ENCODE results near the gene MRPL53. TPM values are rescaled to one million over a fixed set of nuclear protein-coding genes. Genes with fewer than 3 reads are reported as not detected.

MRPL53 gene
- total and polyA plus RNA-seq, 2 of the 13 experiments (the other 11 are each of a cell fraction or from before 2014, with no cell fraction given), result 34.3 to 51.9 TPM

DNA sequence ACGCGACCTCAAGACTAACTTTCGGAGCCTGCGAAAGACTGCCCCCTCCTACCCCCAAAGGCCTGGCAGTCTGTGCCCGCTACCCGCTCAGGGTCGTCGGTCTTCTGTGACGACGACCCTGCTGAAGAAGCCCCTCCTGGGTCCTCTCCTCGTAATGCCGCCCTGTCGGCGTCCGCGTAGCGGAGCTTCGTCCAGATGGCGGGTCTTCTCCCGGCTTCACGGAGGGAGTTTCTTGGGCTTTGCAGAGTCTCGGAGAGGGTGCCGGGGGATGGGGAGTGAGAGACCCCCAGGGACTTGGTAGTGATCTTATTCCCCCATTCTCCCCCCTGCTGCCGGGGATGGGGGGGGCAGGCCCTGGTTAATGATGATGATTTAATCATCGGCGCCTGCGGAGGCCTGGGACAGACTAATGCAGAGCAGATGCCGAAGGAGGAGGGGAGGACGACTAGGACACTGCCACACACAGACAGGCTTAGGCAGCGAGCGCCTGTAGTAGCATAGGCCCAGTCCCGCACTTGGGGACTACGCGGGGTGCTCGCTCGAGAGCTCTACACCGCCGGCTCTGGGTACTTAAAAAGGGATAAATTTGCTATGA lies 35.5 kb upstream of the MRPL53 start (continued):
- TF ChIP-seq FOXC1 (CRISPR knock-in tag; IDR thresholded peaks at IDR 0.05; ENCODE audit: borderline replicate concordance), result 0 out of 2 replicates have a peak, but pooled peaks have one; percentile 4
- TF ChIP-seq, protein P1, sequence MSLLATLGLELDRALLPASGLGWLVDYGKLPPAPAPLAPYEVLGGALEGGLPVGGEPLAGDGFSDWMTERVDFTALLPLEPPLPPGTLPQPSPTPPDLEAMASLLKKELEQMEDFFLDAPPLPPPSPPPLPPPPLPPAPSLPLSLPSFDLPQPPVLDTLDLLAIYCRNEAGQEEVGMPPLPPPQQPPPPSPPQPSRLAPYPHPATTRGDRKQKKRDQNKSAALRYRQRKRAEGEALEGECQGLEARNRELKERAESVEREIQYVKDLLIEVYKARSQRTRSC (CRISPR knock-in tag; IDR thresholded peaks at IDR 0.05; ENCODE audit: low read depth), result no peak
- TF ChIP-seq, protein P2, sequence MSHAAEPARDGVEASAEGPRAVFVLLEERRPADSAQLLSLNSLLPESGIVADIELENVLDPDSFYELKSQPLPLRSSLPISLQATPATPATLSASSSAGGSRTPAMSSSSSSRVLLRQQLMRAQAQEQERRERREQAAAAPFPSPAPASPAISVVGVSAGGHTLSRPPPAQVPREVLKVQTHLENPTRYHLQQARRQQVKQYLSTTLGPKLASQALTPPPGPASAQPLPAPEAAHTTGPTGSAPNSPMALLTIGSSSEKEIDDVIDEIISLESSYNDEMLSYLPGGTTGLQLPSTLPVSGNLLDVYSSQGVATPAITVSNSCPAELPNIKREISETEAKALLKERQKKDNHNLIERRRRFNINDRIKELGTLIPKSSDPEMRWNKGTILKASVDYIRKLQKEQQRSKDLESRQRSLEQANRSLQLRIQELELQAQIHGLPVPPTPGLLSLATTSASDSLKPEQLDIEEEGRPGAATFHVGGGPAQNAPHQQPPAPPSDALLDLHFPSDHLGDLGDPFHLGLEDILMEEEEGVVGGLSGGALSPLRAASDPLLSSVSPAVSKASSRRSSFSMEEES (CRISPR knock-in tag; IDR thresholded peaks at IDR 0.05), result no peak
- no peak for TF ChIP-seq ZNF780A (CRISPR knock-in tag; IDR thresholded peaks at IDR 0.05)
- no peak for TF ChIP-seq CHCHD3 (CRISPR knock-in tag; IDR thresholded peaks at IDR 0.05)
- TF ChIP-seq ARID2 (CRISPR knock-in tag; IDR thresholded peaks at IDR 0.05; ENCODE audit: borderline replicate concordance), result no peak
- TF ChIP-seq ZNF224 (CRISPR knock-in tag; IDR thresholded peaks at IDR 0.05), result no peak
- no peak for TF ChIP-seq ZFP1 (CRISPR knock-in tag; IDR thresholded peaks at IDR 0.05)
- TF ChIP-seq CREB3 (CRISPR knock-in tag; IDR thresholded peaks at IDR 0.05), result no peak
- TF ChIP-seq, protein P3, sequence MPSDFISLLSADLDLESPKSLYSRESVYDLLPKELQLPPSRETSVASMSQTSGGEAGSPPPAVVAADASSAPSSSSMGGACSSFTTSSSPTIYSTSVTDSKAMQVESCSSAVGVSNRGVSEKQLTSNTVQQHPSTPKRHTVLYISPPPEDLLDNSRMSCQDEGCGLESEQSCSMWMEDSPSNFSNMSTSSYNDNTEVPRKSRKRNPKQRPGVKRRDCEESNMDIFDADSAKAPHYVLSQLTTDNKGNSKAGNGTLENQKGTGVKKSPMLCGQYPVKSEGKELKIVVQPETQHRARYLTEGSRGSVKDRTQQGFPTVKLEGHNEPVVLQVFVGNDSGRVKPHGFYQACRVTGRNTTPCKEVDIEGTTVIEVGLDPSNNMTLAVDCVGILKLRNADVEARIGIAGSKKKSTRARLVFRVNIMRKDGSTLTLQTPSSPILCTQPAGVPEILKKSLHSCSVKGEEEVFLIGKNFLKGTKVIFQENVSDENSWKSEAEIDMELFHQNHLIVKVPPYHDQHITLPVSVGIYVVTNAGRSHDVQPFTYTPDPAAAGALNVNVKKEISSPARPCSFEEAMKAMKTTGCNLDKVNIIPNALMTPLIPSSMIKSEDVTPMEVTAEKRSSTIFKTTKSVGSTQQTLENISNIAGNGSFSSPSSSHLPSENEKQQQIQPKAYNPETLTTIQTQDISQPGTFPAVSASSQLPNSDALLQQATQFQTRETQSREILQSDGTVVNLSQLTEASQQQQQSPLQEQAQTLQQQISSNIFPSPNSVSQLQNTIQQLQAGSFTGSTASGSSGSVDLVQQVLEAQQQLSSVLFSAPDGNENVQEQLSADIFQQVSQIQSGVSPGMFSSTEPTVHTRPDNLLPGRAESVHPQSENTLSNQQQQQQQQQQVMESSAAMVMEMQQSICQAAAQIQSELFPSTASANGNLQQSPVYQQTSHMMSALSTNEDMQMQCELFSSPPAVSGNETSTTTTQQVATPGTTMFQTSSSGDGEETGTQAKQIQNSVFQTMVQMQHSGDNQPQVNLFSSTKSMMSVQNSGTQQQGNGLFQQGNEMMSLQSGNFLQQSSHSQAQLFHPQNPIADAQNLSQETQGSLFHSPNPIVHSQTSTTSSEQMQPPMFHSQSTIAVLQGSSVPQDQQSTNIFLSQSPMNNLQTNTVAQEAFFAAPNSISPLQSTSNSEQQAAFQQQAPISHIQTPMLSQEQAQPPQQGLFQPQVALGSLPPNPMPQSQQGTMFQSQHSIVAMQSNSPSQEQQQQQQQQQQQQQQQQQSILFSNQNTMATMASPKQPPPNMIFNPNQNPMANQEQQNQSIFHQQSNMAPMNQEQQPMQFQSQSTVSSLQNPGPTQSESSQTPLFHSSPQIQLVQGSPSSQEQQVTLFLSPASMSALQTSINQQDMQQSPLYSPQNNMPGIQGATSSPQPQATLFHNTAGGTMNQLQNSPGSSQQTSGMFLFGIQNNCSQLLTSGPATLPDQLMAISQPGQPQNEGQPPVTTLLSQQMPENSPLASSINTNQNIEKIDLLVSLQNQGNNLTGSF (CRISPR knock-in tag; IDR thresholded peaks at IDR 0.05), result no peak
- 0 out of 2 replicates have a peak, but pooled peaks have one; percentile 7 for TF ChIP-seq TARDBP (CRISPR knock-in tag; IDR thresholded peaks at IDR 0.05)
- peak; percentile 59; the same call in 1 of the 2 replicates for TF ChIP-seq SRY (CRISPR knock-in tag; IDR thresholded peaks at IDR 0.05)
- no peak for TF ChIP-seq ZFP36 (IDR thresholded peaks at IDR 0.05; ENCODE audit: borderline replicate concordance, low read depth, low read length, partially characterized antibody)
- TF ChIP-seq NFATC3 (CRISPR knock-in tag; IDR thresholded peaks at IDR 0.05), result no peak
- TF ChIP-seq ZNF615 (CRISPR knock-in tag; IDR thresholded peaks at IDR 0.05; ENCODE audit: borderline replicate concordance), result no peak
- 0 out of 2 replicates have a peak, but pooled peaks have one; percentile 54 for TF ChIP-seq HES4 (CRISPR knock-in tag; IDR thresholded peaks at IDR 0.05; ENCODE audit: borderline replicate concordance)
- TF ChIP-seq TGIF2 (CRISPR knock-in tag; IDR thresholded peaks at IDR 0.05), result no peak
- TF ChIP-seq XBP1 (CRISPR knock-in tag; IDR thresholded peaks at IDR 0.05), result no peak
- TF ChIP-seq CHD2 (IDR thresholded peaks at IDR 0.05; ENCODE audit: low read depth, low read length), result no peak
- TF ChIP-seq ZNF562 (CRISPR knock-in tag; IDR thresholded peaks at IDR 0.05; ENCODE audit: borderline replicate concordance), result no peak
- TF ChIP-seq NAIF1 (CRISPR knock-in tag; IDR thresholded peaks at IDR 0.05; ENCODE audit: borderline replicate concordance), result no peak
- TF ChIP-seq KDM5B (CRISPR knock-in tag; IDR thresholded peaks at IDR 0.05; ENCODE audit: borderline replicate concordance), result no peak

Measured in HepG2 (cell line).